GM13977 (cell line): ENCODE data around the gene COPS6.

Experiments used
- DNase-seq: peaks from one replicate; pipeline ENCODE4 v3.0.0; 2012; ENCODE audit warnings: low spot score
- CTCF ChIP-seq: IDR thresholded peaks from 2 replicates; pipeline ENCODE4 v1.5.1; 2012; ENCODE audit warnings: mild to moderate bottlenecking, control low read depth; ENCODE audit not compliant: insufficient read depth; ENCODE audit errors: extremely low read depth, missing control alignments
- in situ Hi-C: fragments of 300-500 bp; cut with MboI; formaldehyde crosslinking; loops from one replicate; pipeline ENCODE4 v1.12.0; 2022; ENCODE audit warnings: low sequenced_read_pairs, low pct_unique_long_range_greater_than_20kb, mixed read lengths, inconsistent platforms; ENCODE audit not compliant: unreplicated experiment

The COPS6 gene

GRCh38 chr7:100115026-100115425 lies 26.3 kb downstream of the COPS6 start:
- DNase-seq = no peak
- TF ChIP-seq CTCF = no peak
- in situ Hi-C loops = no loop called here

GRCh38 chr7:100118388-100119071 lies 29.8 kb downstream of the COPS6 start:
- TF ChIP-seq CTCF = no peak
- in situ Hi-C loops = no loop called here

GRCh38 chr7:100119072-100119969 lies 30.6 kb downstream of the COPS6 start, which contains the start of the genes CNPY4 and TAF6:
Gene CNPY4, plus strand, starts transcription at chr7:100119634. Its CDS starts 111 bp downstream, at chr7:100119745.
Gene TAF6, minus strand, starts transcription at chr7:100119358. Its CDS starts 5,149 bp downstream, at chr7:100114209.
- in situ Hi-C loops = no loop called here
- TF ChIP-seq CTCF = no peak

More at GRCh38 chr7:100118388-100119071, 29.8 kb downstream of the COPS6 start:
- DNase-seq = peak; percentile 33

GRCh38 chr7:100119970-100120732 lies 31.4 kb downstream of the COPS6 start:
- in situ Hi-C loops = no loop called here
- DNase-seq = no peak
- no peak for TF ChIP-seq CTCF

More at GRCh38 chr7:100119072-100119969, 30.6 kb downstream of the COPS6 start, which contains the start of the genes CNPY4 and TAF6:
- DNase-seq = peak; percentile 98

GRCh38 chr7:100120733-100121036 lies 31.9 kb downstream of the COPS6 start:
- TF ChIP-seq CTCF = no peak
- no peak for DNase-seq
- in situ Hi-C loops = no loop called here

GRCh38 chr7:100122067-100122466 lies 33.3 kb downstream of the COPS6 start:
- in situ Hi-C loops = no loop called here
- no peak for TF ChIP-seq CTCF
- DNase-seq = no peak
